ENCODE results near the gene LYPD6B.

LYPD6B gene

DNA sequence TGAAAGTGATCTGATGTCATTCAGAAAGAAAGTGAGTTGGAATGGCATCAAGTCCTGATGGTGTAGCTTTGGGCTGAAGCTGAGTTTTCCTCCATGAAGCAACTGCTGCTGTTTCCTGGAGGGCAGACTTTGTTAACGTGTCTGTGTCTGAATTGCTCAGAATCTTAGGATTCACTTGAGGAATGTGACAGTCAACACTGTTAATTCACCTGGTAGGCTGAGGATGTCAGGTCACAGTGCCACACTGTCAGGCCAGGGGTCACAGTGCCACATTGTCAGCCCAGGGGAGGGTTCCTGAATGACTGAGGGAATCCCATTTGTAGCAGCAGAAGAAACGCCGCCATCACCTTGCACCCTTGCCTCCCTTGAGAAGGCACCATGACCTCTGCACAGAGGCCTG lies 39.4 kb downstream of the LYPD6B start:
- DNase-seq (ENCODE audit: low spot score) = no peak

DNA sequence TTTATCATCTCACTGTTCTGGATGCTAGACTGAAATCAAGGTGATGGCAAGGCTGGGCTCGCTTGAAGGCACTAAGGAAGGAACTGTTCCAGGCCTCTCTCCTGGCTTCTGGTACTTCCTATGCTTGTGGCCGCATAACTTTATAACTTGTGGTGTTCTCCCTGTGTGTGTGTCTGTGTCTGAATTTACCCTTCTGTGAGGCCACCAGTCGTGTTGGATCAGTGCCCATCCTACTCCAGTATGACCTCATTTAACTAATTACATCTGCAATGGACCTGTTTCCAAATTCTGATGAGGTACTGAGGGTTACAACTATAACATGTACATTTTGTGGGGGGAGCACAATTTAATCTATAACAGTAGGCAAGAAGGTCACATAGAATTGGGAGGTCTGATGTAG lies 41.6 kb downstream of the LYPD6B start:
- DNase-seq (ENCODE audit: low spot score) = no peak

DNA sequence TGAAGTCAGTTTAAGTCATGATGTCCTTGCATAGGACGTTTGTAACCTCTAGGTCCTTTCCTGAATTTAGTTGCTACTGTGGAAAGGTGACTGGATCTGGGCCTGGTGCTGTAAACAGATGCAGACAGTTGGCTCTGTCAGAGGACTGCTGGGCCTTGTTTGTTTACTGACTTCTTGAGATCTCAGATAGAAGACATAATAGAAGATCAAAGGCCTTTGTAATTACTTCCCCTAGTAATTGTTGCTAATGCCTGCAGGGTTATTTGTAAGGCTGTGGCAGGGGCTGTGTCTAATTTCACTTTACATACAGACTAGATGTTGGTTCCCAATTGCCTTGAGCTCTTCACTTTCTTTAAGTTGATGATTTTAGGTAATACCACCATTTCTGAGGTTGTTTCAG lies 42.5 kb downstream of the LYPD6B start:
- peak; percentile 11 for DNase-seq (ENCODE audit: low spot score)

DNA sequence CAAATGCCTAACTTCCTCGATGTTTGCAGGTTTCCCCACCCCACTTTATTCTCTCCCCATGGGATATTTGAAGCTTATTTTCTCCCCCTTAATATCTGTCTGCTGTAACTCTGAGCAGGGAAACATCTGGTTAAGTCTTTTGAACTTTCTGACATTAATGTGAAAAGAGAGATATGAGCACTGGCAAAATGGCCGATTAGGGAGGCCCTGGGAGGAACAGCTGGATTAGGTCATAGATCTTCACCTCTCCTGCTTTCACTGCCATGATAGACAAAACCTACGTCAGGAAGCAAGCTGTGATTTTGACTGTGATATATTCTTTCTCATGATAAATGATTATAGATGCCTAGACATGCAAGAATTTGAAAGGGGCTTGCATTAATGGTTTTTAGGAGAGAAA lies 43.6 kb downstream of the LYPD6B start:
- DNase-seq (ENCODE audit: low spot score) = no peak

DNA sequence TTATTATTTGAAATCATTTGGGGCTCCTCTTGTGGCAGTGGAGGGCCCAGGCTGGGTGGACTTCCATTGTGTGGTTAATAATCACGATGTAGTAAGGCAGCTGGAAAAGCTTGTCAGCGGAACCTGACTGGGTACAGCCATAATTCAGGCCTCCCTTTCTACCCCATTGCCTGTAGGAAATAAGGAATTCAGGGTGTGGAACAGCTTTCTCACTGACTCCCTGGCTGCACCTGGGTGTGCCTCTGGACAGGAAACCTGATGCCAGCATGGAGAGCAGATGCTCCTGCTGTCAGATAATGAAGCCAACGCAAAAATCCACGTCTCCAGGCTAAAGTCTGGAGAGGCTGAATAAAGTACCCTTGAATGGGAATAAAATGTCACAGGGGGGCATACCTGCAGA lies 44.2 kb downstream of the LYPD6B start:
- no peak for DNase-seq (ENCODE audit: low spot score)

DNA sequence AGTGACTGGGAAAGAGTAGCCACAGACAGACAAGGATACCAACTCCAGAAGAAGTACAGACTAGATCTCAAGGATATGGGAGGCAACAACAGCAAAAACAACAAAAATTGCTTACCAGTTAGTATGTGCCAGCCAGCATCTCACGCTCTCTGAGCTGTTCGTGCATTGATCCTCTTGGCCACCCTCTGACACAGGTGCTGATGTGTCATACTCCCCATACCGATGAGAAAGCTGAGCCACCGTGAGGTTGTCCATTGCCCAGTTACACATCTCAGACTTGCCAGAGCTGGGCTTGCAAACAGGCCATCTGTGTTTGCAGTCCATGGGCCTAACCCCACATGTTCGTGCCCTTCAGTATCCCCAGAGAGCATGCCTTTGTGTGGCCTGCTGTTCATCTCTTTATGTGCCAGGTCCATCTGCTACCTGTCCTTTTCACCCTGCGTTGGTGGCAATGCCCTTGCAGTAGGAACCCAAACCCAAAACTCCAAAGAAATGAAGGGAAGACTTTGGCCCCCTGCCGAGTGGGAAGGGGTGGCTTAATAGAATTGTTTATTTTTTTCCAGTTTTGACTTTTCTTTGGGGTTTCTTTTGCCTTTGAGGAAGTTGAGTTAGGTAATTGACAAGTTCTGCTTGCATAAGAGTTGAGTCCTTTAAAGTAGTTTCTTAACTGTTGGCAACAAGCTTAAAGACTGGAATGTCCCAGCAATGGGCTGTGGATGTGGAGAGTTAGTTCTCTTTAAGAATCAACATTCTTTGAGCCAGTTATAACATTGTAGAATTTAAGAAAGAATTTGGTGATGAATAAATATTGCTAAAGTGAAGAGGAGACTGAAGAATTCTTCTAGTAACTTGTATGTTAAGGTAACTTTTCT lies 46.7 kb downstream of the LYPD6B start:
- DNase-seq (ENCODE audit: low spot score) = no peak

DNA sequence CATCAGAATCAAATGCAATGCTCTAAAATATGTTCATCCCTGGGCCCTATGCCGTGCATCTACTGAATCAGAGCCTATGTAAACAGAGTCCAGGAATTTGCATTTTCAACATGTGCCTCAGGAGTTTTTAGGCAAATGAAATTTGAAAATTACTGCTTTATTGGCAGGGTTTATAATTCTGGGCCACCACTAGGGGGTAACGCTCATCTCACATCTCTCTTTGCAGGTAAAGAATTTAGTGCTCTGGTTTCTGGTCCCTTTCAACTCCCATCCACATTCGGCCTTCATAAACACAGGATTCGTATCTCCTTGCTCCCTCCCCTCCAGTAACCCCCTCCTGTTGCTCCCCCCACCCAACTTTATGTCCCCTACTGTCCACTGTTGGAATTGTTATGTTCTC lies 49.3 kb downstream of the LYPD6B start:
- no peak for DNase-seq (ENCODE audit: low spot score)

DNA sequence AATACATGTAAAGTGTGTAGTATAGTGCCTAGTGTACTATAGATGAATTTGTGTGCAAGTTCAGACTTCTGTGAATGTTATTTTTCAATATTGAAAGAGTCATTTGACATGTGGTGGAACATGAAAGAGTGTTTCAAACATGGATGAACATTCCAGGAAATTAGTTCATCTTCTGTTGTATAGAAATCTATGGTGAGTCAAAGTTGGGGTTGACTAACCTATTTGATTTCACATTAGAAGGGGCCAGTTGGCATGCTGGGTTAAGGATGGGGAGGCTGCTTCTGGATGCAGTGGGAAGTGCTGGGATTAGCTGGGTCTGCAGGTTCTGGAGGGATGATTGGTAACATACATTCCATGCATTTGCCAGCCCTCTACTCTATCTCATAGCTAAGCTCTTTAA lies 50.6 kb downstream of the LYPD6B start:
- DNase-seq (ENCODE audit: low spot score) = no peak

DNA sequence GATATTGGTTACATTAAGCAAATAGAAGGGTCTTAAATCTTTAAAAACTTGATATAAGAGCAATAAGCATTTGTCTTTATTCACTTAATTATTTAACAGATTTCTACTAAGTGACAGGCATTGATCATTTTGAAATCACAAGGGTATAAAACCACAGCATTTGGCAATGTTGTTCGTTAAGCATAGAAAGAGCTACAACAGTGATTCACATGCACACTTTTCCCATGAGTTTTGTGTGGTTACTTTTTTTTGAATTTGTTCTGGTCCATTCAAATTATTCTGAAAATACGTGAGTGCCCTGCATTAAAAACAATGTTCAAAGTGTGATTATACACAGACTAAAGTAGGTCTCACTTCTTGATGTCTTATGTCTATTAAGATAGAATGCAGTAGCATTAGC lies 52.2 kb downstream of the LYPD6B start:
- DNase-seq (ENCODE audit: low spot score) = no peak

DNA sequence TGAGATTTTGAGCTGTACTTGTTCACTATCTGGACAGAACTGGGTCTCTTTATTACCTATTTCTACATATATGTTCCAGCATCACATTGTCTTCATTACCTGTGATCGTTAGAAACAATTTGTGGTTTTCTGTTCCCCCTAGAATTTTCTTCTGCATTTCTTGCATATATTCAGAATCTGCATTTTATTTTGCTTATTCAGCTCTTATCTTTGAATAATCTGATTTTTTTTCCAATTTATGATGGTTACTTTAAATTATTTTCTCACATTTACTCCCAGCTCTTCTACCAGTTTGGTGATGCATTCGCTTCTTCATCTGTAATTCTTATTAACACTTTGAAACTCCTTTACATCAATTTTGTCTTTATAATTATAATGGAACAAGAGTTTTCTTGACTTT lies 55.1 kb downstream of the LYPD6B start:
- no peak for DNase-seq (ENCODE audit: low spot score)

DNA sequence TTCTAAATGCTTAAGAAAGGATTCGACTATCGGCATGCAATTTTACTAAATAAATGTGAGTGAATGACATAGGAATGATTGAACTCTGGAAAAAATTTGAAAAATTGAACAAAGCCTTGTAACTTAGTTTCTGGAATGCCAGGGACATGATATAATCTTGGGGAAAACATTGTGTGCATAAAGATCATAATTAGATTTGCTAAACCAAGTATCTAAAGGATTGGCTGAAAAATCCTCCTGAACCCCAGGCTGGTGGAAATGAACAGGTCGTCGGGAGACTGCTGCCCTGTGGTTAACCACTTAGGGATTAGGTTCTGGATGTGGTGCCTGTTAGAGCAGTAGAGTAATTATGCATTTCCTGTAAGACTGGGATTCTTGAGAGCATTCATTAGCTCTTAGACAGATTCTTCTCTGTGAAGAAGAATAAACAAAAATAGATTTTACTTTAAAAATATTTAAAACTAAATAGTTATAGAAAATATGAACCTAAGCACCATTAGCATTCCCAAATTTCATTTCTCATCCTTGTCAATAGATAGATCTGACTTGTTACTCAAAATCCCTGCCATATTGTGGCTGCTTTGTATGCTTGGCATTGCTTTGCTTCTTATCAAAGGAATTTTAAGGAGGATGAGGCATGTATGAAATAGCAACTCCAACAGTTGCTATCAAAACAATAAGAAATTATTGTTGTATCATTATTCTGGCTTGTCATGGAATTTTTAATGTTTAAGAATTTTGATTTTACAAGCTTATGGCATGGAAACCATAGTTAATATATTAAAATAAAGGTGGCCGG lies 55.9 kb downstream of the LYPD6B start:
- DNase-seq (ENCODE audit: low spot score) = no peak

DNA sequence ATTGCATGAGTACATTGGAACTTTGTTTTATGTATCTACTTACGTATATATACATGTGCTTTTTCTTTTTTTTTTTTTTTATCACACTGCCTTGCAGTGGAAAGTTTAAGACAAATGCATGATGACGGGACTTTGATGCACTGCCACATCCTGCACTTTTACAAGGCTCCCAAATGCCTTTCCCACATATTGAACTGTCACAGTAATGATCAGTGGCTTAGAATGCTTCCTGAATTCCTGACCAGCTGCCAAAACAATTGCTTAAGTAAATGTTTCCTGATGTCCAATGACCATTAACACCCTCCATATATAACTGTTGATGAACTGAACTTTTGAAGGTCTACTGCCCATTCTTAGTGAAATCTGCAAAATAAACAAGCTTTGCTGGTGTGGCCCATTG lies 60.2 kb downstream of the LYPD6B start:
- DNase-seq (ENCODE audit: low spot score) = no peak

DNA sequence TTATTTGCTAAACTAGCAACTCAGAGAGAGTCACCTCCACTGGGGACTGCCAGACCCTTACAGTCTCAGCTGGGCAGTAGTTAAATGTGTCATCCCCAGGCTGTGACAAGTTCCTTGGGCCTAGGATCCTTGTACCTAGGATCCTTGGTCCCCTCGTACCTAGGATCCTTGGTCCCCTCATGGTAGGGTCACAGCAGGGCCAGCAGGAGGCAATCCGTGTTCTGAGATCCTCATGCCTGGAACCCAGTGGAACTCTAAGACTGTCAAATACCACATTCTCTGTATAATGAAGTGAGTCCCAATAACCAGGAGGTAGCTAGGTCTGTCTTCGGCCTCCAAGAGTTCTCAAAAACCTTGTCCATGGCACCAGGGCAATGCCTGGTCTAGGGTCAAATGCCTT lies 60.8 kb downstream of the LYPD6B start:
- DNase-seq (ENCODE audit: low spot score) = no peak

DNA sequence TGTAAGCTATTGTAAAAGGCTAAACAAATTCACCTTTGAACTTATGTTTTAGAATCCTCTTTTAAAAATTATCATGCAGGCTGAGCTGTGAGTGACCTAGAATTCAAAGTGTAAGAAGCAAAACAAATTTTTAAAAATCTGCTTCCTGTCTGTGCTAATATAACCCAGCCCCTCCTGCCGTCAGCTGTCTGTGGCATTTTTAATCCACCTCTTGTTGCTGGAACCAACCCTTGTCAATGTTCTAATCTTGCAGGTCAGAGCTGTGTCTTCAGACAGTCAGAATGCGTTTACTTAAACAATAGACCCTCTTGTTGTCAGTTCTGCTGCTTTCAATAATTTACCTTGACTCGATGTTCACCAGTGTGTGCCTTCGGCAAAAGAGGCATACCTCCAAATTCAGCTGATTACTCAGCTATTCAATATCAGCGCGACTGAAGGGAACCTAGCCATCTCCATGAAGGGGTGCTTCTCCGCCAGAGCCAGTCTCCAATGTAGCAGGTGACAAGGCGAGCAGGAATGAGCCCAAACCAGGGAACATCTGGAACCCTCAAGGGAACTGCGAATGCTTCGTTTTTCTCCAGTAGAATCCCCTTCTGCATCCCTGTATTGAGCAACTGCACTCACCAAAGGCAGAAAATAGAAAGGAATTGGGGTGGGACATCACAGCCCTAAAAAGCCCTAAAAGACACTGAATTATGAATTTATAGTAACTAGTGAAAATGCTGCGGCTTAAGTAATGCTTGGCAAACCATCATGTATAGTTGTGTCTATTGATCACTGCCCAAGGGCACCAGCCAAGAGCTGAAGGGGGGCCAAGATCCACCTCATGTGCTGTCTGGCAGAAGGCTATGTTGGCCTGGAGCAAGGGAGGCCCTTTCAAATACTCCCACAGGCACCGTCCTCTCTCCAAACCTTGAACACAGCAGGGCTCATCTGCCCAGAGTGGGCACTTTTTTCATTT lies 62.5 kb downstream of the LYPD6B start:
- no peak for DNase-seq (ENCODE audit: low spot score)

DNA sequence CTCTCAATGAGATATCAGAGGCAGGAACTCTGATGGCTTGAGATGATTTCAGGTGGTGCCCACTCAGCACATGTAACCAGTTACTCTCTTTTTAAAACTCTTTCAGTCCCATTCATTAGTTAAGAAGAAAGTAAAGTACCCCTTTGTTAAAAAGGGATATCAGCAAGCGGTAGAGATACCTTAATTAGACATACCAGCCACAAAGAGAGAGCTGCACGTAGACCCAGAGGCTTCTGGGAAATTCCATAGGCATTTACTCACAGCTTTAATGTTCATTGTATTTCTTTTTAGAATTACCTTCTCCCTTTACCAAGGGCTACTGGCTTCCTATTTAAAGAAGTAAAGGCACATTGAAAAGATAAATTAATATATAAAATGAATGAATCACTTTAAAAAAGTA lies 63.3 kb downstream of the LYPD6B start:
- no peak for DNase-seq (ENCODE audit: low spot score)

DNA sequence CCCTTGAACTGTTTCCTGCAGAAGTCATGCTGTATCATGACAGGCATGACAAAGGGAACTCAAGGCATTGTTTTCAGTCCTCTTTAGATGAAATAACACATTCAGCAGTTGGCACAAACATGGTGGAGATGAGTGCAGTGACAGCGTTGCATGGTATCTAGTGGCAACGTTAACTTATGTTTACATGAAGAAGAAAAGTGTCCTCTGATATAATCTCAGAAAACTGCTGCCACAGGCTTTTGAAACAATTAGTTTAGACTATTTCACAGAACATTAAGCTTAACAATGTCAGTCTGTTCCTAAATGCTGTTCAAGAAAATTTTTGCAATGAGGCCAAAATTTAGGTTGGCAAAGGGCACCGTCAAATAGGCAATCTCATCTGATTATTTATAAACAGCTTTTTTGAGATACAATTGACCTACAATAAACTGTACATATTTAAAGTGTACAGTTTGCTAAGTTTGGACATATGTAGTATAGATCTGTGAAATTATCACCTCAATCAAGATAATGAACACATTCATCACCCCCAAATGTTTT lies 64.7 kb downstream of the LYPD6B start:
- no peak for DNase-seq (ENCODE audit: low spot score)

DNA sequence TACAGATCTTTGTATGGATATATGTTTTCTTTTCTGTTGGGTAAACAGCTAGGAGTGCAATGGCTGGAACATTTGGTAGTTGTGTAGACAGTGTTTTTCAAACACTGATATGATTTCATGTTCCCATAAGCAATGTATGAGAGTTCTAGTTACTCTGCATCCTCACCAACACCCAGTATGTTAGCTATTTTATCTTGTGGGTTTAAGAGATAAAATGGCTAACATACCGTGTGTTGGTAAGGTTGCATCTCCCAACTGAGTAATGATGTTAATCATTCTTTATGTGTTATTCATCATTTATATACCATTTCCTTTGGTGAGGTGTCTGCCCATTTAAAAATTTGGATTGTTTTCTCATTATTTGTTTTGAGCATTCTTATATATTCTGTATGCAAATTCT lies 65.7 kb downstream of the LYPD6B start:
- DNase-seq (ENCODE audit: low spot score) = no peak

DNA sequence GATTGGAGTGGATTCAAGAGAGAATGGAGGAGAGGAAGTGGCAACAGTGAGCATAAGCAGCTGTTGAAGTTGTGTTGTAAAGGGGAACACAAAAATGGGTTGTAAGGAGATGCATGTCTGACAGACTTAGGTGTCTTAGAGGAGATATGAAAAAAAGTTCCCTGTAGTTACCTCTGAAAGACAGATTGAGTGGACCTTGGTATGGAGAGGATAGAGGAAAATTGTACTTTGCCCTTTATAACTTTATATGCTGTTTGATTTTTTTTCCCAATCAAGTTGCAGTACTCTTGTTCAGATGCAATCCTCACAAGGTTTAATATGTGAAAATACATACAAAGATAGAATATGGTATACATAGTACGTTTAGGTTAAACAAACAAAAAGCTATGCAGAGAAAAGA lies 73.6 kb downstream of the LYPD6B start:
- DNase-seq (ENCODE audit: low spot score) = no peak

DNA sequence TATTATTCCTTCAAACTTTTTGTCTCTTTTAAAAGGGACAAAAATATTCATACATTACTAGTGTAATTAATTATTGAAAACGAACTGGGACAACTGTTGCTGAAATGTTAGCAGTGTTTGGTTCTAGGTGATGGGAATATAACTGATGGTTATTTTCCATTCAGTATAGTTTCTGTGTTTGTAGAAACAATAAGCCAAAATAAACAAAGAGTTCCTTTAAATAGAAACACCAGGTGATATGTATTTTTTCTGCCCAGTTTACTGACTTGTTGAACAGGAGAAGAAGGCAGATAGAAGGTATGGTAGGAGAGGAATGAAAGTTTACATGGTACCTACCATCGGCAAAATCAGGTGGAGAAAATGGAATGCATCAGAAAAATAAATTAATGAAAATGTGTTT lies 74.2 kb downstream of the LYPD6B start:
- DNase-seq (ENCODE audit: low spot score) = no peak

DNA sequence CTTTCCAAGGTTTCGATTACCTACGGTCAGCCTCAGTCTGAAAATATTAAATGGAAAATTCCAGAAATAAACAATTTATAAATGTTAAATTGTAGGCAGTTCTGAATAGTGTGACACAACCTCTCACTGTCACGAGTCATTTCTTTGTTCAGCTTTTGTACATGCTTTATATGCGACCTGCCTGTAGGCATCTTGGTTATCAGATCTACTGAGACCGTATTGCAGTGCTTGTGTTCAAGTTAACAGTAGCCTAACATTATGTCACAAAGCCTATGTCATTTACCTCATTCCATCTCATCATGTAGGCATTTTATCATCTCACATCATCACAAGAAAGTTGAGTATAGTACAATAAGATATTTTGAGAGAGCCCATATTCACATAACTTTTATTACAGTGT lies 77.3 kb downstream of the LYPD6B start:
- DNase-seq (ENCODE audit: low spot score) = no peak

DNA sequence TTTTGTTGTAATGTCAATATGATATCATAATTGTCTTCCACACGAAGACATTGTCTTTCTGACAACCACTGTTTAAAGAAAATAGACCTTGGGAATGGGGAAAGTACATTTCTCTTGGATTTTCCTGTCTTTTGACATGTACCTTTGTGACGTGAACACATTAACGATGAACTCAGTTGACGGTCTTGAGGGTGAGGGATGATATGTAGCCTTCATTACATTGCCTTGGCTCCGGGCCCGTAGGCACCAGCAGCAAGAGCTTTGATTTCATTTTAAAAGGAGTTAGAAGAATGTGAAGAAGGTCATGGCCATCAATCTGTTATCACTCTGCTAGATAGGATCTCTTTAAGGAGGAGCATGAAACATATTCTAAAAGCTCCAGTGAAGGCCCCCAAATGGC lies 80.9 kb downstream of the LYPD6B start:
- no peak for DNase-seq (ENCODE audit: low spot score)

DNA sequence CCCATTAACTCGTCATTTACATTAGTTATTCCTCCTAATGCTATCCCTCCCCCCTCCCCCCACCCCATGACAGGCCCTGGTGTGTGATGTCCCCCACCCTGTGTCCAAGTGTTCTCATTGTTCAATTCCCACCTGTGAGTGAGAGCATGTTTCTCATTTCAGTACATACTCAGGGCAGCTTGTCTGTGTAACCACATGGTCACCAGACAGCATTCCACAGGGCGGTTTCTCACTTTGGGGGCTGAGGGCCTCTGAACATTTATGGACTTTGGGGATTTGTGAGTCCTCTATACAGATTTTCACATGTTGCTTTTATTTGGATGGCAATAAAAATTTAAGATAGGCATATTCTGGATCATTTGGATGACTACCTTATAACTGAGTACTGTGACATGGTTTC lies 84.0 kb downstream of the LYPD6B start:
- no peak for DNase-seq (ENCODE audit: low spot score)

Measured in COLO829 (cell line).